Measurements from ENCODE around the gene MYO1B. TPM values are rescaled to one million over a fixed set of nuclear protein-coding genes. Genes with fewer than 3 reads are reported as not detected.

MYO1B gene
- total and polyA plus RNA-seq, 2 of the 8 experiments (the other 6 are each of a cell fraction or from before 2014, with no cell fraction given), result 15.5 to 61.2 TPM

- H2AFZ ChIP-seq (ENCODE audit: low read length), result no peak overlapping the region
- no peaks in the 10 kb centered on the region for H3K79me2 ChIP-seq (ENCODE audit: control insufficient read depth in 1 of 2, insufficient read depth in 2 of 2, low read length in 2 of 2)
- no peaks in the 10 kb centered on the region for H3K79me1 ChIP-seq (ENCODE audit: low read depth, low read length)
- H2BK20ac ChIP-seq (ENCODE audit: low read length), result no peak overlapping the region
- no peak overlapping the region for H3K9ac ChIP-seq (replicated peaks in 1 of 4; ENCODE audit: extremely low read depth in 1 of 4, low read depth in 3 of 4, low read length in 3 of 4)
- H3K4me2 ChIP-seq (ENCODE audit: insufficient read depth in 1 of 2, low read depth in 2 of 2, low read length in 2 of 2), result no peak overlapping the region
- no peak overlapping the region for H2AK5ac ChIP-seq (ENCODE audit: low read depth, low read length)
- no peak overlapping the region for H3K14ac ChIP-seq (ENCODE audit: insufficient read length)
- H3K23me2 ChIP-seq (ENCODE audit: low read depth, low read length), result no peaks in the 10 kb centered on the region
- no peaks in the 10 kb centered on the region for H4K20me1 ChIP-seq (replicated peaks in 1 of 2; ENCODE audit: control insufficient read depth in 1 of 2, insufficient read depth in 2 of 2, low read length in 2 of 2)
- H2BK15ac ChIP-seq (ENCODE audit: low read length), result no peak overlapping the region
- no peak overlapping the region for H4K5ac ChIP-seq (ENCODE audit: insufficient read length, low read depth, low read length)
- H4K91ac ChIP-seq (replicated peaks; ENCODE audit: insufficient read length, low read length), result no peak overlapping the region
- H3K36me3 ChIP-seq (ENCODE audit: control insufficient read depth in 2 of 4, insufficient read depth in 4 of 4, low read length in 3 of 4), result peaks cover 7 to 51% (median 32%) of the 10 kb centered on the region in 4 experiments
- no peak overlapping the region for H4K8ac ChIP-seq (ENCODE audit: extremely low read depth, insufficient read depth, low read length)
- FAIRE-seq (no peak), DNase-seq (ENCODE audit: low read depth in 1 of 2, low spot score in 2 of 2) (no peak)
- POLR2A ChIA-PET (ENCODE audit: partially characterized antibody), result no interaction called here
- no peak overlapping the region for H3K4ac ChIP-seq (replicated peaks; ENCODE audit: insufficient read length, low read depth, low read length)
- no peaks in the 10 kb centered on the region for H3K9me3 ChIP-seq (ENCODE audit: insufficient read depth in 2 of 2, low read depth in 1 of 2, low read length in 1 of 2)
- no peaks in the 10 kb centered on the region for H3K4me1 ChIP-seq (replicated peaks in 1 of 4; ENCODE audit: control insufficient read depth in 3 of 4, insufficient read depth in 4 of 4, low read length in 3 of 4)
- no peak overlapping the region for H3K18ac ChIP-seq (ENCODE audit: extremely low read depth, low read length)
- no peak overlapping the region for H3K4me3 ChIP-seq (ENCODE audit: extremely low read depth in 1 of 4, insufficient read depth in 2 of 4, low read depth in 3 of 4, low read length in 4 of 4)
- no peak overlapping the region for H2BK120ac ChIP-seq (replicated peaks; ENCODE audit: low read depth, low read length)
- CTCF ChIA-PET (ENCODE audit: partially characterized antibody), result interaction anchor here (0.6 to 1.4 kb wide), 5 partner anchors 46 to 259 kb away, joined by 3 to 4 read pairs (median 3); no protein-coding TSS in a partner anchor
- no peak overlapping the region for H3K56ac ChIP-seq (replicated peaks; ENCODE audit: insufficient read length, low read depth, low read length)
- no peak overlapping the region for H3K27ac ChIP-seq (ENCODE audit: low read depth, low read length)
- H2BK5ac ChIP-seq (ENCODE audit: low read depth, low read length), result no peak overlapping the region
- H3K23ac ChIP-seq (ENCODE audit: insufficient read length), result no peak overlapping the region
- H3K27me3 ChIP-seq (replicated peaks in 1 of 4; ENCODE audit: control insufficient read depth in 3 of 4, extremely low read depth in 1 of 4, insufficient read depth in 3 of 4, low read length in 3 of 4), result no peaks in the 10 kb centered on the region; a peak in 1 of 7 replicates
- H2BK12ac ChIP-seq (ENCODE audit: low read depth, low read length), result no peak overlapping the region
- TF ChIP-seq NRF1 (IDR thresholded peaks at IDR 0.05; ENCODE audit: low read depth, low read length), result no peak
These were observed 169.9 kb downstream of the MYO1B start for GRCh38 chr2:191415101-191415500.

All from H1 (cell line).